Measurements from ENCODE around the gene SHF. TPM values are rescaled to one million over a fixed set of nuclear protein-coding genes. Genes with fewer than 3 reads are reported as not detected.

Gene SHF
- total RNA-seq, 1 donor from 2014 or later: 6.4 TPM

GRCh38 chr15:45150997-45151396 is 36.8 kb downstream of the SHF start:
- Histone ChIP-seq H3K4me3 (no peak overlapping the region), H3K27ac (no peak overlapping the region), H3K36me3 (peaks cover 55% of the 10 kb centered on the region), H3K27me3 (ENCODE audit: low read depth) (no peaks in the 10 kb centered on the region), H3K4me1 (peaks cover 9% of the 10 kb centered on the region), H3K9me3 (no peaks in the 10 kb centered on the region)
- ATAC-seq: no peak
- intact Hi-C loops (cut with DNase I): no loop called here
- DNase-seq: peak; percentile 22
- no peak for TF ChIP-seq CTCF (IDR thresholded peaks at IDR 0.05)

GRCh38 chr15:45150481-45150880 is 37.3 kb downstream of the SHF start:
- no peak for TF ChIP-seq CTCF (IDR thresholded peaks at IDR 0.05)
- Histone ChIP-seq H3K36me3 (peaks cover 55% of the 10 kb centered on the region), H3K9me3 (no peaks in the 10 kb centered on the region), H3K27me3 (ENCODE audit: low read depth) (no peaks in the 10 kb centered on the region), H3K4me1 (peaks cover 12% of the 10 kb centered on the region), H3K27ac (no peak overlapping the region), H3K4me3 (no peak overlapping the region)
- intact Hi-C loops (cut with DNase I): no loop called here
- DNase-seq (peak; percentile 21), ATAC-seq (no peak)

- no peak overlapping the region for H3K27ac ChIP-seq
- ATAC-seq (no peak), DNase-seq (no peak)
- no peak for TF ChIP-seq CTCF (IDR thresholded peaks at IDR 0.05)
- intact Hi-C loops (cut with DNase I): no loop called here
- no peak overlapping the region for H3K4me3 ChIP-seq
- H3K27me3 ChIP-seq (ENCODE audit: low read depth): no peaks in the 10 kb centered on the region
- peaks cover 64% of the 10 kb centered on the region for H3K36me3 ChIP-seq
- peaks cover 12% of the 10 kb centered on the region for H3K4me1 ChIP-seq
- H3K9me3 ChIP-seq: no peaks in the 10 kb centered on the region
Measured at GRCh38 chr15:45149060-45149459, 38.7 kb downstream of the SHF start.

GRCh38 chr15:45148076-45149059 is 39.4 kb downstream of the SHF start:
- H3K27me3 ChIP-seq (ENCODE audit: low read depth): no peaks in the 10 kb centered on the region
- intact Hi-C loops (cut with DNase I): no loop called here
- no peak overlapping the region for H3K4me3 ChIP-seq
- no peak overlapping the region for H3K27ac ChIP-seq
- peaks cover 12% of the 10 kb centered on the region for H3K4me1 ChIP-seq
- peaks cover 71% of the 10 kb centered on the region for H3K36me3 ChIP-seq
- ATAC-seq (no peak), DNase-seq (no peak)
- H3K9me3 ChIP-seq: no peaks in the 10 kb centered on the region
- TF ChIP-seq CTCF (IDR thresholded peaks at IDR 0.05): no peak

- H3K4me1 ChIP-seq: peaks cover 12% of the 10 kb centered on the region
- no peaks in the 10 kb centered on the region for H3K27me3 ChIP-seq (ENCODE audit: low read depth)
- no peak overlapping the region for H3K4me3 ChIP-seq
- ATAC-seq (no peak), DNase-seq (no peak)
- H3K36me3 ChIP-seq: peaks cover 71% of the 10 kb centered on the region
- intact Hi-C loops (cut with DNase I): no loop called here
- no peaks in the 10 kb centered on the region for H3K9me3 ChIP-seq
- TF ChIP-seq CTCF (IDR thresholded peaks at IDR 0.05): no peak
- no peak overlapping the region for H3K27ac ChIP-seq
Measured at GRCh38 chr15:45147606-45148005, 40.2 kb downstream of the SHF start.
